GM19328 (cell line): ENCODE measurements around the gene TOMM22.

Experiments used
- ATAC-seq: cut with Tn5 transposase; IDR thresholded peaks from one replicate; pipeline ENCODE4 v1.9.1; 2021; ENCODE audit warnings: mild to moderate bottlenecking, moderate library complexity; ENCODE audit not compliant: unreplicated experiment

The TOMM22 gene

GRCh38 chr22:38713921-38714320 lies 32.2 kb downstream of the TOMM22 start:
- ATAC-seq, result no peak

GRCh38 chr22:38715176-38715764 lies 33.5 kb downstream of the TOMM22 start:
- ATAC-seq, result no peak

- no peak for ATAC-seq
These were observed 34.1 kb downstream of the TOMM22 start for GRCh38 chr22:38715852-38716251.

GRCh38 chr22:38716271-38716670 lies 34.5 kb downstream of the TOMM22 start:
- no peak for ATAC-seq

- no peak for ATAC-seq
These were observed 35.1 kb downstream of the TOMM22 start for GRCh38 chr22:38716826-38717225.

- ATAC-seq, result no peak
These were observed 35.5 kb downstream of the TOMM22 start for GRCh38 chr22:38717244-38717643.

- ATAC-seq, result no peak
These were observed 36.7 kb downstream of the TOMM22 start for GRCh38 chr22:38718414-38718813.

- no peak for ATAC-seq
These were observed 37.4 kb downstream of the TOMM22 start for GRCh38 chr22:38719196-38719595.

- ATAC-seq, result no peak
These were observed 38.6 kb downstream of the TOMM22 start for GRCh38 chr22:38720350-38720749.

GRCh38 chr22:38721551-38721950 lies 39.8 kb downstream of the TOMM22 start:
- no peak for ATAC-seq

- no peak for ATAC-seq
These were observed 42.4 kb downstream of the TOMM22 start for GRCh38 chr22:38724176-38724575.

GRCh38 chr22:38724926-38725571 lies 43.3 kb downstream of the TOMM22 start:
- no peak for ATAC-seq

- no peak for ATAC-seq
These were observed 44.3 kb downstream of the TOMM22 start for GRCh38 chr22:38725900-38726655.

- ATAC-seq, result no peak
These were observed 45.4 kb downstream of the TOMM22 start for GRCh38 chr22:38727123-38727522.

- ATAC-seq, result no peak
These were observed 46.0 kb downstream of the TOMM22 start for GRCh38 chr22:38727530-38728451.

GRCh38 chr22:38728871-38729796 lies 47.4 kb downstream of the TOMM22 start:
- ATAC-seq, result no peak

GRCh38 chr22:38729946-38730345 lies 48.2 kb downstream of the TOMM22 start:
- no peak for ATAC-seq

GRCh38 chr22:38730411-38730871 lies 48.7 kb downstream of the TOMM22 start:
- no peak for ATAC-seq

- ATAC-seq, result no peak
These were observed 50.0 kb downstream of the TOMM22 start for GRCh38 chr22:38731703-38732161.
